ENCODE data around the gene SREBF2. TPM values are rescaled to one million over a fixed set of nuclear protein-coding genes. Genes with fewer than 3 reads are reported as not detected.

The SREBF2 gene
- total and polyA plus RNA-seq, 9 of the 15 experiments (the other 6 are each of a cell fraction or from before 2014, with no cell fraction given), result 1.1 to 84.2 (median 26.9) TPM

- no peak for TF ChIP-seq ZNF511 (CRISPR knock-in tag; IDR thresholded peaks at IDR 0.05)
- no peak for TF ChIP-seq ELK1 (CRISPR knock-in tag; IDR thresholded peaks at IDR 0.05)
- no peak for TF ChIP-seq HCFC1 (IDR thresholded peaks at IDR 0.05; ENCODE audit: low read depth, low read length)
- no peak for TF ChIP-seq POLR3G (IDR thresholded peaks at IDR 0.05; ENCODE audit: extremely low read depth, insufficient read length, insufficient replicate concordance)
- no peak for TF ChIP-seq HES1 (IDR thresholded peaks at IDR 0.05; ENCODE audit: low read depth)
- no peak for TF ChIP-seq RFX7 (CRISPR knock-in tag; IDR thresholded peaks at IDR 0.05)
- TF ChIP-seq ZNF586 (CRISPR knock-in tag; conservative IDR thresholded peaks at IDR 0.05), result no peak
- no peak for TF ChIP-seq ARID1B (IDR thresholded peaks at IDR 0.05)
- TF ChIP-seq SAP30 (IDR thresholded peaks at IDR 0.05; ENCODE audit: borderline replicate concordance, insufficient read depth, low read depth, low read length, poor library complexity, severe bottlenecking), result no peak
- no peak for TF ChIP-seq ZNF449 (CRISPR knock-in tag; IDR thresholded peaks at IDR 0.05)
- TF ChIP-seq SLC30A9 (CRISPR knock-in tag; IDR thresholded peaks at IDR 0.05), result no peak
- no peak for TF ChIP-seq SMARCC2 (IDR thresholded peaks at IDR 0.05; ENCODE audit: low read depth)
- no peak for TF ChIP-seq ZNF551 (CRISPR knock-in tag; IDR thresholded peaks at IDR 0.05)
- no peak for TF ChIP-seq HDGF (IDR thresholded peaks at IDR 0.05)
- TF ChIP-seq HNRNPLL (IDR thresholded peaks at IDR 0.05; ENCODE audit: low read depth, low read length, poor library complexity, severe bottlenecking), result no peak
- no peak for TF ChIP-seq ZNF212 (CRISPR knock-in tag; IDR thresholded peaks at IDR 0.05)
- no peak for TF ChIP-seq THRB (CRISPR knock-in tag; conservative IDR thresholded peaks at IDR 0.05)
- no peak for TF ChIP-seq ZBED1 (IDR thresholded peaks at IDR 0.05)
- no peak for TF ChIP-seq NCOR1 (IDR thresholded peaks at IDR 0.05)
- TF ChIP-seq XRCC3 (IDR thresholded peaks at IDR 0.05), result no peak
- TF ChIP-seq SPI1 (IDR thresholded peaks at IDR 0.05; ENCODE audit: borderline replicate concordance, low read depth, low read length), result no peak
- no peak for TF ChIP-seq MCM3 (IDR thresholded peaks at IDR 0.05)
- TF ChIP-seq MEIS2 (IDR thresholded peaks at IDR 0.05; ENCODE audit: partially characterized antibody), result no peak
- TF ChIP-seq ZNF740 (CRISPR knock-in tag; IDR thresholded peaks at IDR 0.05), result no peak
- no peak for TF ChIP-seq ZNF740 (tag; IDR thresholded peaks at IDR 0.05)
These were observed 93.0 kb downstream of the SREBF2 start (continued) for GRCh38 chr22:41925783-41926460.
